NOMO-1 (cell line): ENCODE data around the gene GTPBP4.

ENCODE experiments used
- DNase-seq, 2 experiments: peaks; one replicate each; lab custom pipeline; 2025; ENCODE audit not compliant: unreplicated experiment in 2 of 2; lab: John Stamatoyannopoulos, UW

GTPBP4 gene

DNA sequence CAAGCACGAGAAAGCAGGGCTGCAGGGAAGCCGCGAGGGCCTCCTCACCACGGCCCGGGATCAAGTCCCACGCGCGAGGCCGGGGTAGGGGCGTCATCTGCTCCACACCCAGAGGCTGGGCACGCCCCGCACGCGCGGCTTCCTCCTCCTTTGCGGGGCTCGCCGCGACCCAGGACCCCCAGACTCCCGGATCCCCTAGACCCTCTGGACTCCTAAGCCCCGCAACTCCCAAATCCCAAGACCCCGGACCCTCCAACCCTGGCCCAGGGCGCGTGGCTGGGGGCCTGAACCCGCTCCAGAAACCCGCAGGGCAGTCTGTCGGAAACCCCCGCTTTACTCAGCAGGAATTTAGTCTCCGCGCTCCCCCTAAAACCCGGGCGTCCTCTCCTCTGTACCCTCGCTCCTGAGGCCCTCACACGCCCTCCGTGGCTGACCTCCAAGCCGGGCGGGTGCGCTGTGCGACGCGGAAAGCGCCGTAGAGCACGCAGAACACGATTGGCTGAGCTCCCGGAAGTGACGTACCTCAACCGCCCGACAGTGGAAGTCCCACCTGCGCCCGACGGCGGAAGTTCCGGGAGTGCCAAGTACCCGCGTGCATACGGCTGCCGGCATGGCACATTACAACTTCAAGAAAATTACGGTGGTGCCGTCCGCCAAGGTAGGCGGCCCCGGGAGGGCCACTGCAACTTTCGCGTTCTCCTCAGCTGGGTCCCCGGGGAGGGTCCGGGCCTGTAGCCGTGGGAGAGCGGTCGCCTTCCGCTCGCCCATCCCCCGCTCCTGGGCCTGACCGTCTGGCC lies at the start of gene GTPBP4:
Gene GTPBP4, plus strand, starts transcription at position 565 of the 797 bp plus-strand sequence. Its CDS starts 46 bp downstream, at position 611.
- peak; percentile 94 to 97 for DNase-seq

DNA sequence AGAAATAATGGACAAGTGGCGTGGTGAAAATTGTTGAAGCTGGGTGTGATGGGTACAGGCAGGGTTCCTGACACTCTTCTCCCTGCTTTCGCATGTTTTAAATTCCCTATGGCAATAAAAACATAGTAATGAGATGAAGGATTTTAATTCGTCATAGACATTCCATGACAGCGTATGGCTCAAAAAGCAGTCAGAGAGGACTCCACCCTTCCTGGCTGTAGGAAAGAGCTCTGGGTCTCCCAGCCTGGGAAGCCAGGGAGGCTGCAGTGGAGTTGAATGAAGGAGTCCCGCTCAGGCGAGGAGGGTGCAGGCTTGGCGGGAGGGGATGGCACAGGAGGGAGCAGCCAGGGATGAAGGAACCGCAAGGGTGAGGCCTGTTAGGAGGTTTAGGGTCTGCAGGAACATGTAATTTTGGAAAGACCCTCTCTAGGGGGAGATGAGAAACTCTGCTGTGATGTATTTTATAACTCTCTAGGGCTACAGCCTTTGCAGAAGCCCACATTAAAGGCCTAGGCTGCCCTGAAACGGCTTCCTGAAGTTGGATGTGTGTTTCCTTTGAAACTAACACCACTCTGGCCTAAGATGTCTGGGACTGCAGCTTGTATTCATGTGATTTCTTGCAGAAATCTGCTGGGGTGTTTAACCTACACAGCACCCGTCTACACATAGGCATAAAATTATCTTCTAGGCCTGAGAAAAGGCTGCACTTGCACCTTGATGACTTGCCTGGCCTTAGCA lies 49.1 kb upstream of the GTPBP4 start:
- DNase-seq = no peak

DNA sequence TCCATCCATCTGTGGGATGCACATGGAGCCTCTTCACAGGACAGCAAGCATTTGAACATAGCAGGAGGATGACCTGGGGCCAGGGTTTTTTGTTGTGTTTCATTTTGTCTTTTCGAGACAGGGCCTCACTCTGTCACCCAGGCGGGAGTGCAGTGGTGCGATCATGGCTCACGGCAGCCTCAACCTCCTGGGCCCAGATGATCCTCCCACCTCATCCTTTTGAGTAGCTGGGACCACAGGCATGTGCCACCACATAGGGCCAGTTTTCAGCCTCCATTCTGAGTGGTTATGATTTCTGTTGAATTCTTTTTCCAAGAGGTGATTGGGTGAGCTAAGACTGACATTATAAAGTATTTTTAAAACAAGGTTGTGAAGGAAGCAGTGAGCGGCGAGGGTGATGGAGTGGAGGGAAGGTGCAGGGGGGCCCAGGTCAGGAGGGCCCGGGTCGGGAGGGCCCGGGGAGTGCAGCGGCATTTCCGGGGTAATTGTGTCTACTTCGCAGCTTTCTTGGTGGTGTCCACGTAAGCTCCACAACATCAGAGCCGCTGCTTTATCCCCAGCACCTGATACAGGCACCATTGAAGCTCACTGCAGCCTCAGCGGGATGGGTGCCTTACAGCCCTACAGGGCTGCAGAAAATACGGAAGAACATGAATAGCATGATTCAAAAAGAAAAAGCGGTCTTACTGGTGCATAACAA lies 44.8 kb upstream of the GTPBP4 start:
- no peak for DNase-seq

GRCh38 chr10:944034-944831 lies 44.0 kb upstream of the GTPBP4 start:
- DNase-seq = peak; percentile 84 to 92

- no peak for DNase-seq
Observed at GRCh38 chr10:945778-946177, 42.5 kb upstream of the GTPBP4 start.

GRCh38 chr10:947051-947450 lies 41.2 kb upstream of the GTPBP4 start:
- peak in 1 of 2 experiments; percentile 19 for DNase-seq

DNA sequence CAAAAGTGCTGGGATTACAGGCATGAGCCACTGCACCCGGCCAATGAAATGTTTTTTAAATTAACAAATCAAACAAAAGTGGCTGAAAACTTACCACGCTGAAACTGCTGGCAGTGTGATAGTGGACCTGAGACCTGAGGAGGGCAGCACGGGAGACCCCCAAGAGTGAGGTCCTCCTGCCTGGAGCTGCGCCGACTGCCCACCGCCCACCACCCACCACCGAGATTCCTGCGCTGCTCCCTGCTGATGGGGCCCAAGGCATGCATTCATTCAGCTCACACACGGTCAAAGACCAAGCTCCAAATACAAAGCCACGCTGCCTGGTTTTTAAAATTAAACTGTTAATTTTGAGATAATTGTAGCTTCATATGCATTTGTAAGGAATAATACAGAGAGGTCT lies 40.4 kb upstream of the GTPBP4 start:
- no peak for DNase-seq

DNA sequence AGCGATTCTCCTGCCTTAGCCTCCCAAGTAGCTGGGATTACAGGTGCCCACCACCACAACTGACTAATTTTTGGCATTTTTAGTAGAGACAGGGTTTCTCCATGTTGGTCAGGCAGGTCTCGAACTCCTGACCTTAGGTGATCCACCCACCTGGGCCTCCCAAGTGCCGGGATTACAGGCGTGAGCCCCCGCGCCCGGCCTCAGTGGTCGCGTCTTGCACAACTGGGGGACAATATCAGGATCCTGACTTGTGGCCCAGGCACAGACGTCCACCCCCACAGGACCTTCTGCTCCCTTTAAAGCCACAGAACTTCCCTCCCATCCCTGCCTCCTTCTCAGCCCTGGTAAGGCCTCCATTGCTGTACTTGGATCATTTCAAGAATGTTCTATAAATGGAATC lies 39.9 kb upstream of the GTPBP4 start:
- no peak for DNase-seq

- no peak for DNase-seq
Observed at GRCh38 chr10:949446-949845, 38.8 kb upstream of the GTPBP4 start.

- no peak for DNase-seq
Observed at GRCh38 chr10:953836-954235, 34.4 kb upstream of the GTPBP4 start.

DNA sequence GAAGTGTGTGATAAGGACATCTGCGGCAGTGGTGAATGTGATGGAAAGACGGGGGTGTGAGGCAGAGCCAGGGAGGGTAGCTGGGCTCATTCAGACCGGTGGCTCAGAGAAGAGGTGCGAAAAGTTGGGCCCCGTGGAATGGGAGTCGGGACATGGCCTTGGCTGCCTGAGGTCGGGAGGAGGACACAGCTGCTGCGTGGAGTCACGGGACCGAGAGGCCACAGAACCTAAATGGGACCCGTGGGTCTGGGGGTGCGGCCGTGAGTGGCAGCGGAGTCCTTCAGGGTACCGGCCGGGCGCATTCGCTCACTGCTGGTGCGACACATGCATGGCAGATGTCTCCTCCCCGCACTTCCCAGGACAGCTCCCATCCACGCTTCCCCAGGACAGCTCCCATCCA lies 33.8 kb upstream of the GTPBP4 start:
- DNase-seq = no peak

- DNase-seq = no peak
Observed at GRCh38 chr10:955127-955819, 33.0 kb upstream of the GTPBP4 start.

- DNase-seq = no peak
Observed at GRCh38 chr10:955820-956217, 32.4 kb upstream of the GTPBP4 start.

GRCh38 chr10:958106-958505 lies 30.1 kb upstream of the GTPBP4 start:
- no peak for DNase-seq

GRCh38 chr10:958856-959255 lies 29.4 kb upstream of the GTPBP4 start:
- DNase-seq = no peak

DNA sequence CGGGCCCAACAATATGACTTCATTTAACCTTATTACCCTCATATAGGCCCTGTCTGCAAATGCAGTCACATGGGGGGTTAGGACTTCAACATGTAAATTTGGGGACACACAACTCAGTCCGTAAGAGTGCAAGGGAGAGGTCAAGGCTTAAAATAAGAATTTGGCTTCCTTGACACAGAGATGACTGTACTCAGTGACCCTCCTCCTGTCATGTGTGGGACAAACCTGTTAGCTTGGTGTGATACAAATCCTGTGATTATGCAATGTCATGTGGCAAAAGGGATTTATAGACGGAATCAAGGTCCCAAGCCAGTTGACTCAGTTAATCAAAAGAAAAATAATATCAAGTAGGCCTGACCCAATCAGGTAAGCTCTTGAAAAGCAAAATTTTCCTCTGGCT lies 25.9 kb upstream of the GTPBP4 start:
- no peak for DNase-seq

GRCh38 chr10:963186-963585 lies 25.0 kb upstream of the GTPBP4 start:
- no peak for DNase-seq

DNA sequence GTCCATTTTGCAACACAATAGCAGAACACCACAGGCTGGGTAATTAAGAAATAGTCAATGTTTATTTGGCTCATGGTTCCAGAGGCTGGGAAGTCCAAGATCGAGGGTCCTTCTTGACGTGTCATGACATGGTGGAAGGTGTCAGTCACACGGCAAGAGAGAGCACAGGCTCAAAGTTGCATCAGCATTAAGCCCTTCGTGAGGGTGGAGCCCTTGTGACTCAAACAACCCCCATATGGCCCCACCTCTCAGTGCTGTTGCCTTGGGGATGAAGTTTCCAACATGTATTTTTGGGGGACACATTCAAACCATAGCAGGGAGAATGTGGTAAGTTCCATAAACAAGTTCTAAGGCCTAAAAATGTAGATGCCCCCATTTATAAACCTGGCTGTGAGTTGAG lies 24.6 kb upstream of the GTPBP4 start:
- DNase-seq = no peak

GRCh38 chr10:964321-964987 lies 23.8 kb upstream of the GTPBP4 start:
- no peak for DNase-seq

- DNase-seq = no peak
Observed at GRCh38 chr10:964988-965417, 23.2 kb upstream of the GTPBP4 start.
